Testis (tissue), 3 donors: Measurements from ENCODE around the gene GHRHR. TPM values are rescaled to one million over a fixed set of nuclear protein-coding genes. Genes with fewer than 3 reads are reported as not detected.

Experiments used
- DNase-seq: peaks from one replicate; pipeline ENCODE4 v3.0.0-alpha.2; 2019
- H3K27ac ChIP-seq, 2 donors: fragments of 200-600 bp; sonication (generic); one replicate each; pipeline ENCODE4 v1.5.1; 2019
- H3K27me3 ChIP-seq: fragments of 200-600 bp; sonication (generic); one replicate; pipeline ENCODE4 v1.5.1; 2019
- H3K36me3 ChIP-seq: fragments of 200-600 bp; sonication (generic); one replicate; pipeline ENCODE4 v1.5.1; 2017; ENCODE audit warnings: low read depth; ENCODE audit errors: missing control alignments
- H3K4me1 ChIP-seq: fragments of 200-600 bp; sonication (generic); one replicate; pipeline ENCODE4 v1.5.1; 2019
- H3K4me3 ChIP-seq, 2 donors: fragments of 200-600 bp; sonication (generic); one replicate each; pipeline ENCODE4 v1.5.1; 2017 to 2019
- H3K9me3 ChIP-seq: fragments of 200-600 bp; sonication (generic); one replicate; pipeline ENCODE4 v1.5.1; 2017
- CTCF ChIP-seq, 3 experiments: fragments of 450-650 bp in 2 of 3; fragments of 200-600 bp in 1 of 3; sonication (generic) in 1 of 3; IDR thresholded peaks; one replicate each; pipeline ENCODE4 v1.5.1; 2016 to 2019; ENCODE audit warnings: antibody characterized with exemption in 3 of 3, mild to moderate bottlenecking in 2 of 3, moderate library complexity in 1 of 3
- POLR2A ChIP-seq: fragments of 450-650 bp; IDR thresholded peaks from one replicate; pipeline ENCODE4 v1.6.1; 2017; ENCODE audit warnings: antibody characterized with exemption, mild to moderate bottlenecking, moderate library complexity
- WGBS, 2 donors: methylation state at CpG; one replicate each; pipeline ENCODE4 v1.1.5; 2018; 5-methylcytosine and 5-hydroxymethylcytosine counted together
- intact Hi-C: fragments of 100-400 bp; cut with DNase I; formaldehyde crosslinking; loops from one replicate; pipeline ENCODE4 v1.15.1; 2023; ENCODE audit warnings: low total_unique reads
- polyA plus RNA-seq: library from polyadenylated mRNA; stranded (reverse); fragments of 350-450 nt; fragmentation: Illumina TruSeq; extraction: RNeasy Lipid Tissue Mini Kit (QIAGEN cat#74804); gene quantifications from one replicate; pipeline ENCODE4 v1.2.3, GENCODE V29; 2014; ENCODE audit warnings: low read depth, low replicate concordance; ENCODE audit not compliant: insufficient read depth
- total RNA-seq, 2 donors: library from RNA; depleted of rRNA; stranded (reverse); fragments of >200 nt; gene quantifications; one replicate each; pipeline ENCODE4 v1.2.3, GENCODE V29; 2016

Gene GHRHR
- total and polyA plus RNA-seq, 3 donors from 2014 or later = 1.4 to 3.6 (median 2.1) TPM

GRCh38 chr7:30920584-30921539 lies 42.9 kb upstream of the GHRHR start:
- Histone ChIP-seq H3K27ac (no peak overlapping the region), H3K36me3 (no peaks in the 10 kb centered on the region), H3K27me3 (no peaks in the 10 kb centered on the region), H3K4me1 (no peaks in the 10 kb centered on the region), H3K9me3 (no peaks in the 10 kb centered on the region), H3K4me3 (no peak overlapping the region)
- no peak for TF ChIP-seq CTCF (IDR thresholded peaks at IDR 0.05)
- no peak for TF ChIP-seq POLR2A
- no peak for DNase-seq
- intact Hi-C loops = no loop called here
- WGBS, 2 donors = 71 to 78% methylated on average over 8 to 9 of the region's 9 CpGs

- Histone ChIP-seq H3K4me1 (no peaks in the 10 kb centered on the region), H3K36me3 (no peaks in the 10 kb centered on the region), H3K4me3 (no peak overlapping the region), H3K27me3 (no peaks in the 10 kb centered on the region), H3K27ac (no peak overlapping the region), H3K9me3 (no peaks in the 10 kb centered on the region)
- 84 to 91% methylated on average over 4 to 17 of the region's 19 CpGs for WGBS, 2 donors
- intact Hi-C loops = no loop called here
- TF ChIP-seq CTCF (IDR thresholded peaks at IDR 0.05) (no peak), POLR2A (no peak)
- DNase-seq = no peak
Measured at GRCh38 chr7:30921540-30922401, 42.0 kb upstream of the GHRHR start.

- H3K27me3 ChIP-seq = no peaks in the 10 kb centered on the region
- TF ChIP-seq POLR2A (no peak), CTCF (IDR thresholded peaks at IDR 0.05) (no peak)
- WGBS, 2 donors = 92 to 95% methylated on average over 7 to 9 of the region's 9 CpGs
- H3K9me3 ChIP-seq = no peaks in the 10 kb centered on the region
- no peaks in the 10 kb centered on the region for H3K4me1 ChIP-seq
- H3K36me3 ChIP-seq = no peaks in the 10 kb centered on the region
- intact Hi-C loops = no loop called here
- no peak overlapping the region for H3K27ac ChIP-seq
- H3K4me3 ChIP-seq = no peak overlapping the region
- DNase-seq = no peak
Measured at GRCh38 chr7:30922596-30922995, 41.2 kb upstream of the GHRHR start.

- 95% methylated on average over 16 to 19 of the region's 19 CpGs for WGBS, 2 donors
- H3K36me3 ChIP-seq = no peaks in the 10 kb centered on the region
- intact Hi-C loops = no loop called here
- no peak for DNase-seq
- TF ChIP-seq POLR2A (no peak), CTCF (IDR thresholded peaks at IDR 0.05) (no peak)
- H3K9me3 ChIP-seq = no peaks in the 10 kb centered on the region
- no peaks in the 10 kb centered on the region for H3K4me1 ChIP-seq
- H3K27me3 ChIP-seq = no peaks in the 10 kb centered on the region
- H3K4me3 ChIP-seq = no peak overlapping the region
- no peak overlapping the region for H3K27ac ChIP-seq
Measured at GRCh38 chr7:30923009-30923773, 40.6 kb upstream of the GHRHR start.
